Thyroid gland (tissue), 4 donors: ENCODE results near the gene PITPNC1. TPM values are rescaled to one million over a fixed set of nuclear protein-coding genes. Genes with fewer than 3 reads are reported as not detected.
A peak's percentile ranks its signal among the peaks of the same experiment; 100 is the strongest.

Experiments
- DNase-seq, 2 donors: peaks; one replicate each; pipeline ENCODE4 v3.0.0-alpha.2; 2019
- H3K27ac ChIP-seq, 3 donors: fragments of 200-600 bp; sonication (generic); 1 replicate in 2 of 3; 2 replicates in 1 of 3; pipeline ENCODE4 v1.5.1; 2016 to 2019; ENCODE audit warnings: mild to moderate bottlenecking in 1 of 3, moderate library complexity in 1 of 3
- H3K27me3 ChIP-seq: fragments of 200-600 bp; sonication (generic); one replicate; pipeline ENCODE4 v1.5.1; 2019
- H3K36me3 ChIP-seq, 2 donors: fragments of 200-600 bp; sonication (generic); one replicate each; pipeline ENCODE4 v1.5.1; 2016 to 2019
- H3K4me1 ChIP-seq, 2 donors: fragments of 200-600 bp; sonication (generic); one replicate each; pipeline ENCODE4 v1.5.1; 2017 to 2019
- H3K4me3 ChIP-seq, 3 donors: fragments of 200-600 bp; sonication (generic); replicated peaks in 1 of 3; 1 replicate in 2 of 3; 2 replicates in 1 of 3; pipeline ENCODE4 v1.5.1; 2016; ENCODE audit warnings: mild to moderate bottlenecking in 1 of 3
- H3K9me3 ChIP-seq: fragments of 200-600 bp; sonication (generic); one replicate; pipeline ENCODE4 v1.5.1; 2017
- CTCF ChIP-seq, 6 experiments: fragments of 200-600 bp in 3 of 6; fragments of 450-650 bp in 3 of 6; sonication (generic) in 3 of 6; IDR thresholded peaks; one replicate each; pipeline ENCODE4 v1.5.1; 2016 to 2019; ENCODE audit warnings: antibody characterized with exemption in 6 of 6, mild to moderate bottlenecking in 2 of 6, inconsistent platforms in 1 of 6, moderate library complexity in 1 of 6
- POLR2A ChIP-seq, 2 donors: fragments of 450-650 bp; IDR thresholded peaks; one replicate each; pipeline ENCODE4 v1.6.1; 2017; ENCODE audit warnings: antibody characterized with exemption in 2 of 2, mild to moderate bottlenecking in 2 of 2, moderate library complexity in 1 of 2
- WGBS, 2 donors: methylation state at CpG; one replicate each; pipeline ENCODE4 v1.1.5; 2017; 5-methylcytosine and 5-hydroxymethylcytosine counted together
- intact Hi-C: fragments of 100-400 bp; cut with DNase I; formaldehyde crosslinking; loops from one replicate; pipeline ENCODE4 v1.15.1; 2023
- total RNA-seq, 4 donors: library from RNA; depleted of rRNA; stranded (reverse); fragments of >200 nt; gene quantifications; one replicate each; pipeline ENCODE4 v1.2.3, GENCODE V29; 2016

The PITPNC1 gene
- total RNA-seq, 4 donors from 2014 or later, result 3.6 to 14.2 (median 7.3) TPM

GRCh38 chr17:67633751-67634211 is 256.7 kb downstream of the PITPNC1 start:
- intact Hi-C loops, result loop anchor here (10.0 kb wide), 1 partner anchor 51 kb away; no protein-coding TSS in a partner anchor
- Histone ChIP-seq H3K27me3 (no peaks in the 10 kb centered on the region), H3K27ac (peak overlapping the region; percentile 9 to 89 (median 57)), H3K4me1 (peaks cover 31 to 69% of the 10 kb centered on the region in 2 donors), H3K4me3 (no peak overlapping the region), H3K36me3 (no peaks in the 10 kb centered on the region), H3K9me3 (no peaks in the 10 kb centered on the region)
- peak; percentile 33 to 40 for DNase-seq
- no peak for TF ChIP-seq POLR2A (IDR thresholded peaks at IDR 0.05)
- TF ChIP-seq CTCF (IDR thresholded peaks at IDR 0.05), result no peak
- WGBS, 2 donors, result 40 to 43% methylated on average over 10 of the region's 10 CpGs

- H3K9me3 ChIP-seq, result no peaks in the 10 kb centered on the region
- intact Hi-C loops, result loop anchor here (10.0 kb wide), 1 partner anchor 49 kb away; no protein-coding TSS in a partner anchor
- peaks cover 33 to 69% of the 10 kb centered on the region in 2 donors for H3K4me1 ChIP-seq
- no peaks in the 10 kb centered on the region for H3K27me3 ChIP-seq
- 61 to 67% methylated on average over 7 of the region's 7 CpGs for WGBS, 2 donors
- no peaks in the 10 kb centered on the region for H3K36me3 ChIP-seq
- TF ChIP-seq CTCF (IDR thresholded peaks at IDR 0.05) (no peak), POLR2A (IDR thresholded peaks at IDR 0.05) (no peak)
- peak overlapping the region in 2 of 3 donors; percentile 6 to 89 for H3K27ac ChIP-seq
- no peak overlapping the region for H3K4me3 ChIP-seq
- peak; percentile 37 to 40 for DNase-seq
These were observed 258.6 kb downstream of the PITPNC1 start for GRCh38 chr17:67635681-67636080.

GRCh38 chr17:67636312-67636711 is 259.2 kb downstream of the PITPNC1 start:
- WGBS, 2 donors, result 96 to 97% methylated on average over 6 to 8 of the region's 8 CpGs
- Histone ChIP-seq H3K27me3 (no peaks in the 10 kb centered on the region), H3K9me3 (no peaks in the 10 kb centered on the region), H3K27ac (peak overlapping the region in 1 of 3 donors; percentile 89), H3K4me1 (peaks cover 33 to 69% of the 10 kb centered on the region in 2 donors), H3K36me3 (no peaks in the 10 kb centered on the region), H3K4me3 (no peak overlapping the region)
- DNase-seq, result no peak
- TF ChIP-seq CTCF (IDR thresholded peaks at IDR 0.05), result no peak
- no peak for TF ChIP-seq POLR2A (IDR thresholded peaks at IDR 0.05)
- intact Hi-C loops, result loop anchor here (10.0 kb wide), 1 partner anchor 48 kb away; no protein-coding TSS in a partner anchor

- Histone ChIP-seq H3K9me3 (no peaks in the 10 kb centered on the region), H3K27me3 (no peaks in the 10 kb centered on the region), H3K4me1 (peaks cover 33 to 69% of the 10 kb centered on the region in 2 donors), H3K27ac (peak overlapping the region; percentile 79 to 89 (median 87)), H3K36me3 (no peaks in the 10 kb centered on the region), H3K4me3 (no peak overlapping the region)
- peak in 1 of 2 donors; percentile 19 for DNase-seq
- WGBS, 2 donors, result 82 to 85% methylated on average over 13 of the region's 13 CpGs
- no peak for TF ChIP-seq POLR2A (IDR thresholded peaks at IDR 0.05)
- TF ChIP-seq CTCF (IDR thresholded peaks at IDR 0.05), result no peak
- intact Hi-C loops, result loop anchor here (10.0 kb wide), 1 partner anchor 48 kb away; no protein-coding TSS in a partner anchor
These were observed 259.9 kb downstream of the PITPNC1 start for GRCh38 chr17:67636834-67637520.
